Stimulated activated CD8-positive, alpha-beta memory T cell treated with anti-CD3 and anti-CD28 coated beads, Interleukin-7, amount 100 ng/mL, for 1 hour (primary cell): ENCODE data around the gene FSD2.
"Not testable (repeated sequence)": the region's sequence is repeated elsewhere in the genome, so short reads cannot be mapped to it uniquely, and the experiment has no call there.

ENCODE experiments used
- DNase-seq, 2 donors: peaks; one replicate each; pipeline ENCODE4 v3.0.0-alpha.2; 2020; ENCODE audit warnings: low read depth in 2 of 2

Gene FSD2

DNA sequence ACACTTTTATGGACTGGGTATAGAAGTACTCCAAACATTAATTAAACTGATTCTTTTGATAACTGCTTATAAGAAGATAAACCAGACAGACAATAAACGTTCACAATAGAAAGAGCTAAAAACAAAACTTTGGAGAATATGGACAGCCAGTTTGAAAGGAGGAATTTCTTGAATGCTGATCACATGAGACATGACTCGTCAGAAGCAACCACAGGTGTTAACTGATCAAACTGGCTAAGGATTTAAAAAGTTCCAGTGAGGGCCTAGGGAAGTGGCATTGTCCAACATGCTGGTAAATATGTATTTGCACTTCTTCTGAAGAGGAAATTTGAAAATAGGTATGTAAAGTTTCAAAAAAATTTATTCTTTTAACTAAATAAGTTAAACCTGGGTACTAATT lies 66.8 kb downstream of the FSD2 start:
- no peak for DNase-seq

- no peak for DNase-seq
Measured at GRCh38 chr15:82737975-82738374, 67.9 kb downstream of the FSD2 start.

GRCh38 chr15:82731527-82731926 lies 74.3 kb downstream of the FSD2 start:
- no peak for DNase-seq

DNA sequence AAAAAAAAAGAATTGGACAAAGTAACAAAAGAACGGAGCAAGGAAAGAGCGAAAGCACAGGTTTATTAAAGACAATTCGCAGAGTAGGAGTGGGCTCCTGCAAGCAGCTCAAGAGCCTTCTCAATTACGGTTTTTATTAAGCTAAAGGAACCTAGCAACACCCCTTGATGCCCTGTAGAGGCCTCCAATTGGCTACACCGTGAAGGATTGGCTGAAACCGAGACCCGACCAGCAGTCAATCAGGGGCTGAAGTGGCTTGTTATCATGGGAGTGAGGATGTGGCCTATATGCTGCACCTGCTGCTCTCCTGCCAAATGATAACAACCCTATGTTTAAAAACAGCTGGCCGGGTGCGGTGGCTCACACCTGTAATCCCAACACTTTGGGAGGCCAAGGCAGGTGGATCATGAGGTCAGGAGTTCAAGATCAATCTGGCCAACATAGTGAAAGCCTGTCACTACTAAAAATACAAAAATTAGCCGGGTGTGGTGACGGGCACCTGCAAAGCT lies 75.8 kb downstream of the FSD2 start:
- no peak for DNase-seq

DNA sequence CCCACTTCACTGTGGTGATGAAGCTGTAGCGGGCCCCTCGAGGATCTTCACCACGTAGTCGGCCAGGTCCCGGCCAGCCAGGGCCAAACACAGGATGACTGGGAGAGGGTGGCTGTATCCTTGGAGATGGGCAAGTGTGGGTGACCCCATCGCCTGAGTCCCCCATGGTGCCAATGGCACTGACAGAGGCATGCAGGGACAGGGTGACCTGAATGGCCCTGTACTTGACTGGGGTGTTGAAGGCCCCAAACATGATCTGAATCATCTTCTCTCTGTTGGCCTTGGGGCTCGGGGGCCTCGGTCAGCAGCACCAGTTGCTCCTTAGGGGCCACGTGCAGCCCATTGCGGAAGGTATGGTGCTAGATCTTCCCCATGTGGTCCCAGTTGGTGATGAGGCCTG lies 79.1 kb downstream of the FSD2 start:
- DNase-seq = no peak

- no peak for DNase-seq
Measured at GRCh38 chr15:82715003-82715402, 90.9 kb downstream of the FSD2 start.

DNA sequence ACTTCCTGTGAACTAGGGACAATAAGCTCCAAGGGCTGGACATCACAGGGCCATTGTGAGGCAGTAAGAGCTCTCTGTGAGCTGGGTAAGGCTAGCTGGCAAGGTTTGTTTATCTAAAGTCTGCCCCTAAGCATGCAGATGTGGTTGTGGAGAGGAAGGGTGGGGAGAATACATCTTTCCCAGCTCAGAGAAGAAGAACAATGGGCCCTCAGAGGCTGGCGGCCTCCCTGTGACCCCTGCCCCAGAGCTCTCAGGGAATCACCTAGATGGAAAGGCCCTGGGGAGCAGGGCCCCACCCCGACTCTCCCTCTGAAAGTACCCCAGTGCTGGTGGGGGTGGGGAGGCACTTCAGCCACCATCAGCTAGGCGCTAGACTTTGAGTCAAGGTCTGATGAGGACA lies 91.9 kb downstream of the FSD2 start:
- DNase-seq = no peak

GRCh38 chr15:82712036-82712435 lies 93.8 kb downstream of the FSD2 start:
- no peak for DNase-seq

GRCh38 chr15:82710926-82711490 lies 94.9 kb downstream of the FSD2 start:
- DNase-seq = no peak

GRCh38 chr15:82710208-82710555 lies 95.7 kb downstream of the FSD2 start:
- no peak for DNase-seq

DNA sequence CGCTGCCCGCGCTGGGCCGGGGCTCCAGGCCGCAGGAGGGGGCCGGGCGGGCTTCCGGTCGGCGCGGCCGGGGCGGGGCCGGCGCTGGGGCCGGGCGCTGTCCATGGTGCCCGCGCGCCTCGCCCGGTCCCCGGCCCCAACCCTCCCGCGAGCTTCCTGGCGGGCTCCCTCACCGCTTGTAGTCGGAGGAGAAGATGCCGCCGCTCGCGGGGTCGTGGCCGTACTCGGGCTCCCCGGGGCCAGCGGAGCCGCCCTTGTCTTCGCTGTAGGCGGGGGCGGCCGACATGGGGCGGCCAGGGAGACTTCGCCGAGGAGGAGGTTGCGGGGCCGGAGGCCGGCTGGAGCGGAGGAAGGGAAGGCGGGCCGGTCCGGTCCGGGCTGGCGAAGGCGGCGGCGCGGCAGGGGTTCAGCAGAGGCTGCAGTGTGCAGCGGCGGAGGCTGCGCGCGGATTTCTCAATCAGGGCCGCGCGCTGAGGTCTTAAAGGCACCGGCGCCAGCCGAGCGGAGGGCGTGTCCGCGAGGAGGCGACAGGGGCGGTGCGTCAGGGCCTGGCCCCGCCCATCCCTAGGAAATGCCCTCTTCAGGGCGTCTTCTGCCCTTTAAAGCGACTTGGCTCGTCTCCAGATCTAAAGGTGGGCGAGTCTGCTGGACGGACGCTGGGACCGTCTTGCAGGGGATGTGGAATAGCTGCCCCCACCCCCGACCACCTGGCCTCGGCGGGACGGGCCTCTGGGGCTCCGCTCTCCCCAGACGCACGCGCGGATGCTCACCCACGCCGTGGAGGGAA lies 96.3 kb downstream of the FSD2 start, which contains the start of gene AP3B2:
Gene AP3B2, minus strand, starts transcription at position 455 of the 787 bp plus-strand sequence. Its CDS starts 169 bp downstream, at position 286.
- DNase-seq = peak; percentile 31 to 43

GRCh38 chr15:82709081-82709420 lies 96.8 kb downstream of the FSD2 start:
- DNase-seq = no peak

- DNase-seq = not testable (repeated sequence)
Measured at GRCh38 chr15:82705856-82706255, 100.0 kb downstream of the FSD2 start.
